ENCODE measurements around the gene SCD5.

SCD5 gene

DNA sequence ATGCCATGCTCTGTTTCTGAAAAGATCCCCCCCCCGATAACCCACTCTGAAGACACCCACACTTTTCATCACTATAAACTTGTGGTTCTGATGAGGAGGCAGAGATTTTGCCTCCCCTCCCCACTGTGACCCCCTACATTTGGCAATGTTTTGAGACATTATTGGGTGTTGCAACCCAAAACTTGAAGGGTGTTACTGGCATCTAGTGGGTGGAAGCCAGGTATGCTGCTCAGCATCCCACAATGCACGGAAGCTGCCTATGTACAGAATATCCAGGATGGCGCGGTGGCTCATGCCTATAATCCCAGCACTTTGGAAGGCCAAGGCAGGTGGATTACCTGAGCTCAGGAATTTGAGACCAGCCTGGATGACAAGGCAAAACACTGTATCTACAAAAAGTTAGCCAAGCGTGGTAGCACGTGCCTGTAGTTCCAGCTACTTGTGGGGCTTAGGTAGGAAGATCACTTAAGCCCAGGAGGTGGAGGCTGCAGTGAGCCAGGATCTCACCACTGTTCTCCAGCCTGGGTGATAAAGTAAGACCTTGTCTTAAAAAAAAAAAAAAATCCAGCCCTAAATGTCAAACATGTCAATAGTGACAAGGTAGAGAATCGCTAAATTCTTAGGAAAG, 87.3 kb downstream of the SCD5 start:
- no peak for DNase-seq
- Histone ChIP-seq H3K27me3 (ENCODE audit: insufficient read depth, low read depth, severe bottlenecking) (no peaks in the 10 kb centered on the region), H3K4me3 (ENCODE audit: low read depth, low read length) (no peak overlapping the region), H3K27ac (no peak overlapping the region), H3K36me3 (no peaks in the 10 kb centered on the region), H3K9me3 (ENCODE audit: severe bottlenecking) (no peaks in the 10 kb centered on the region)
- no peak for TF ChIP-seq CTCF (IDR thresholded peaks at IDR 0.05; ENCODE audit: low read depth, low read length)

- Histone ChIP-seq H3K4me3 (ENCODE audit: low read depth, low read length) (no peak overlapping the region), H3K27ac (no peak overlapping the region), H3K27me3 (ENCODE audit: insufficient read depth, low read depth, severe bottlenecking) (no peaks in the 10 kb centered on the region), H3K36me3 (no peaks in the 10 kb centered on the region), H3K9me3 (ENCODE audit: severe bottlenecking) (no peaks in the 10 kb centered on the region)
- no peak for DNase-seq
- TF ChIP-seq CTCF (IDR thresholded peaks at IDR 0.05; ENCODE audit: low read depth, low read length): no peak
Measured at GRCh38 chr4:82710197-82710929, 88.2 kb downstream of the SCD5 start.

DNA sequence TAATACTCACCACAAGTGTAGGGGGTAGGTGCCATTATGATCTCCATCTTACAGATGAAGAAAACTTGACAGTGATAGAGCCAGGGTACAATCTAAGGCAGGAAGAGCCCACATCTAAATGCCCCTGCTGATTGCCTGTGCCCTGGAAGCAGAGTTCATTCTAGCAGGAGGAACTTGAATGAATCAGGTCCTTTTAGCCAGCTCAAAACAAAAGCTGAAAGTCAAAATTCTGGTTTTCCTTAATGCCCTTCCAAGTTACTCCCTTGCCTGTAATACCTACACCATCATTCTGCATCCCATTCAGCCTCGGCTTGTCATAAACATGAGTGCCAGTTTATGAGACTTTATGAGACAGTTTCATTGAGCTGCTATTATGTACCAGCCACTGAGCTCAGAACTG, 89.6 kb downstream of the SCD5 start:
- no peak overlapping the region for H3K27ac ChIP-seq
- H3K36me3 ChIP-seq: peaks cover 4% of the 10 kb centered on the region; the same call in 1 of the 2 replicates
- H3K9me3 ChIP-seq (ENCODE audit: severe bottlenecking): no peaks in the 10 kb centered on the region
- no peak for TF ChIP-seq CTCF (IDR thresholded peaks at IDR 0.05; ENCODE audit: low read depth, low read length)
- no peaks in the 10 kb centered on the region for H3K27me3 ChIP-seq (ENCODE audit: insufficient read depth, low read depth, severe bottlenecking)
- no peak overlapping the region for H3K4me3 ChIP-seq (ENCODE audit: low read depth, low read length)
- no peak for DNase-seq

GRCh38 chr4:82706349-82707000, 92.1 kb downstream of the SCD5 start:
- Histone ChIP-seq H3K36me3 (peaks cover 10% of the 10 kb centered on the region; the same call in 1 of the 2 replicates), H3K27ac (no peak overlapping the region), H3K9me3 (ENCODE audit: severe bottlenecking) (no peaks in the 10 kb centered on the region), H3K4me3 (ENCODE audit: low read depth, low read length) (no peak overlapping the region), H3K27me3 (ENCODE audit: insufficient read depth, low read depth, severe bottlenecking) (no peaks in the 10 kb centered on the region)
- TF ChIP-seq CTCF (IDR thresholded peaks at IDR 0.05; ENCODE audit: low read depth, low read length): no peak
- DNase-seq: no peak

GRCh38 chr4:82705928-82706300, 92.7 kb downstream of the SCD5 start:
- TF ChIP-seq CTCF (IDR thresholded peaks at IDR 0.05; ENCODE audit: low read depth, low read length): no peak
- DNase-seq: no peak
- Histone ChIP-seq H3K27me3 (ENCODE audit: insufficient read depth, low read depth, severe bottlenecking) (no peaks in the 10 kb centered on the region), H3K36me3 (peaks cover 10% of the 10 kb centered on the region; the same call in 1 of the 2 replicates), H3K9me3 (ENCODE audit: severe bottlenecking) (no peaks in the 10 kb centered on the region), H3K27ac (no peak overlapping the region), H3K4me3 (ENCODE audit: low read depth, low read length) (no peak overlapping the region)
